CD4-positive, alpha-beta T cell (primary cell): ENCODE measurements around the gene PPARD. TPM values are rescaled to one million over a fixed set of nuclear protein-coding genes. Genes with fewer than 3 reads are reported as not detected.

ENCODE experiments used
- ATAC-seq: fragments of 200-7000 bp; cut with Tn5 transposase; one replicate; pipeline ENCODE4 v1.10.0; 2022; ENCODE audit warnings: mild to moderate bottlenecking; ENCODE audit not compliant: poor library complexity
- CTCF ChIA-PET: fragments of 350-600 bp; sonication (Branson Sonifier 250); formaldehyde crosslinking; loops from one replicate; lab custom pipeline; 2021; ENCODE audit warnings: antibody characterized with exemption, inconsistent platforms; lab: Charles Lee
- POLR2A ChIA-PET: fragments of 350-600 bp; sonication (Branson Sonifier 250); formaldehyde crosslinking; loops from one replicate; lab custom pipeline; 2021; ENCODE audit warnings: antibody characterized with exemption, inconsistent platforms; lab: Charles Lee
- DNase-seq, 14 experiments: peaks; one replicate each; pipeline ENCODE4 v3.0.0-alpha.2; 2013 to 2020; ENCODE audit warnings: mixed read lengths in 2 of 14
- H3K27ac ChIP-seq, 2 donors: one replicate each; pipeline versions ENCODE4 v1.5.1 to v1.7.0; 2013; ENCODE audit warnings: low read length in 2 of 2, low read depth in 1 of 2, mild to moderate bottlenecking in 1 of 2
- H3K27me3 ChIP-seq, 2 experiments: 1 replicate in 1 of 2; 2 replicates in 1 of 2; pipeline versions ENCODE4 v1.6.1 to v1.7.0; 2013; ENCODE audit warnings: low read length in 2 of 2, control low read depth in 1 of 2, mild to moderate bottlenecking in 1 of 2, moderate library complexity in 1 of 2; ENCODE audit not compliant: insufficient read depth in 2 of 2, control insufficient read depth in 1 of 2
- H3K36me3 ChIP-seq: one replicate; pipeline ENCODE4 v1.6.1; 2013; ENCODE audit warnings: low read length, control low read depth; ENCODE audit not compliant: insufficient read depth
- H3K4me1 ChIP-seq: one replicate; pipeline ENCODE4 v1.6.1; 2013; ENCODE audit warnings: low read length, control low read depth; ENCODE audit not compliant: insufficient read depth
- H3K4me3 ChIP-seq: one replicate; pipeline ENCODE4 v1.5.1; 2013; ENCODE audit warnings: mild to moderate bottlenecking, low read length, moderate library complexity
- H3K9me3 ChIP-seq, 2 experiments: 1 replicate in 1 of 2; 2 replicates in 1 of 2; pipeline versions ENCODE4 v1.6.1 to v1.7.0; 2013; ENCODE audit warnings: low read length in 2 of 2, mild to moderate bottlenecking in 2 of 2, control low read depth in 1 of 2, moderate library complexity in 1 of 2; ENCODE audit not compliant: control insufficient read depth in 1 of 2, insufficient read depth in 1 of 2
- H3K27ac Mint-ChIP-seq: one replicate; pipeline ENCODE4 v1.8.0; 2020; ENCODE audit warnings: mixed read lengths
- H3K27me3 Mint-ChIP-seq: one replicate; pipeline ENCODE4 v1.8.0; 2021; ENCODE audit warnings: mixed read lengths
- H3K36me3 Mint-ChIP-seq: one replicate; pipeline ENCODE4 v1.8.0; 2021; ENCODE audit warnings: low read depth, mixed read lengths
- H3K4me1 Mint-ChIP-seq: one replicate; pipeline ENCODE4 v1.8.0; 2021; ENCODE audit warnings: low read depth, mixed read lengths
- H3K4me3 Mint-ChIP-seq: one replicate; pipeline ENCODE4 v1.8.0; 2020; ENCODE audit warnings: mild to moderate bottlenecking, mixed read lengths
- H3K9me3 Mint-ChIP-seq: one replicate; pipeline ENCODE4 v1.8.0; 2020; ENCODE audit warnings: mixed read lengths
- intact Hi-C, 2 experiments: fragments of 100-400 bp; cut with DNase I in 1 of 2; cut with micrococcal nuclease in 1 of 2; formaldehyde crosslinking; loops; one replicate each; pipeline versions ENCODE4 v1.15.1 to v1.9.0; 2023 to 2025; cut with DNase I, micrococcal nuclease
- total RNA-seq, 174 experiments: library from RNA in 2 of 174; stranded (reverse) in 2 of 174; gene quantifications; one replicate each; pipeline ENCODE4 v1.2.3 and lab custom pipeline; 2021 to 2026
- TF ChIP-seq, protein P1 (sequence below): fragments of 200-600 bp; IDR thresholded peaks from one replicate; pipeline ENCODE4 v1.8.0; 2022; ENCODE audit warnings: antibody characterized with exemption, mild to moderate bottlenecking

The PPARD gene
- total RNA-seq, 2 experiments from 2014 or later: 34.1 to 37.0 TPM

DNA sequence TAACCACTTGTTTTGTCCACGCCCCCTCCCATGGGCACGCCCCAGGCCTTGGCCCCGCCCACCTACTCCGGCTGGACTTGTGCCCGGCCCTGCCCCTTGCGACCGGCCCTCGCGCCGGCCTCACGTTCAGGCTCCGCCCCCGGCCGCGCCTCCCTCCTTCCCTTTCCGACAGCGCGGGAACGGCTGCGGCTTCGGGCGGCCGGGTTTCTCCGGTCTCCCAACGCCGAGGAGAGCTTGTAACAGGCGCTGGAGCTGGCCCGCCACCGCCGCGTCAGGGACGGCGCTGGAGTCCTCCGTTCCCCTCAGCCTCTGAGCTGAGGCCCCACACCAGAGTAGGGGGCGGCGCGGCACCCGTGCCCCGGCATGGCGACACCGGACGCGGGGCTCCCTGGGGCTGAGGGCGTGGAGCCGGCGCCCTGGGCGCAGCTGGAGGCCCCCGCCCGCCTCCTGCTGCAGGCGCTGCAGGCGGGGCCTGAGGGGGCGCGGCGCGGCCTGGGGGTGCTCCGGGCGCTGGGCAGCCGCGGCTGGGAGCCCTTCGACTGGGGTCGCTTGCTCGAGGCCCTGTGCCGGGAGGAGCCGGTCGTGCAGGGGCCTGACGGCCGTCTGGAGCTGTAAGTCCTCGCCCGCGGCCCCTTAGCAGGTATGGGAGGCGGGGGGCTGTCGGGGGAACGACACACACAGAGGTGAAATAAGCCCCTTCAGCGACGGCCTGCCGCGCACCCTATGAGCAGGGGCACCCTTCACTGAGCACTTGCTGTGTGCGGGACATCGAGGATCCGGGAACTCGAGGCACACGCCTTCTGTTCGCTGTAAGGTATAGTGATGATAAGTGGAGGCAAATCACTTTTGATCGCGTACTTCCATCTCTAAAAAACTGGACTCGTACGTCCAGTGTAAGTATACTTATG lies 110.1 kb downstream of the PPARD start, which contains the start of gene FANCE:
Gene FANCE, plus strand, starts transcription at position 156 of the 908 bp plus-strand sequence. Its CDS starts 208 bp downstream, at position 364.
- CTCF ChIA-PET: interaction anchor here (1.7 to 6.8 kb wide), 4 partner anchors 16 to 156 kb away, joined by 4 to 75 read pairs (median 50); partner anchors contain the start of genes DEF6, PPARD and RPL10A
- TF ChIP-seq, protein P1, sequence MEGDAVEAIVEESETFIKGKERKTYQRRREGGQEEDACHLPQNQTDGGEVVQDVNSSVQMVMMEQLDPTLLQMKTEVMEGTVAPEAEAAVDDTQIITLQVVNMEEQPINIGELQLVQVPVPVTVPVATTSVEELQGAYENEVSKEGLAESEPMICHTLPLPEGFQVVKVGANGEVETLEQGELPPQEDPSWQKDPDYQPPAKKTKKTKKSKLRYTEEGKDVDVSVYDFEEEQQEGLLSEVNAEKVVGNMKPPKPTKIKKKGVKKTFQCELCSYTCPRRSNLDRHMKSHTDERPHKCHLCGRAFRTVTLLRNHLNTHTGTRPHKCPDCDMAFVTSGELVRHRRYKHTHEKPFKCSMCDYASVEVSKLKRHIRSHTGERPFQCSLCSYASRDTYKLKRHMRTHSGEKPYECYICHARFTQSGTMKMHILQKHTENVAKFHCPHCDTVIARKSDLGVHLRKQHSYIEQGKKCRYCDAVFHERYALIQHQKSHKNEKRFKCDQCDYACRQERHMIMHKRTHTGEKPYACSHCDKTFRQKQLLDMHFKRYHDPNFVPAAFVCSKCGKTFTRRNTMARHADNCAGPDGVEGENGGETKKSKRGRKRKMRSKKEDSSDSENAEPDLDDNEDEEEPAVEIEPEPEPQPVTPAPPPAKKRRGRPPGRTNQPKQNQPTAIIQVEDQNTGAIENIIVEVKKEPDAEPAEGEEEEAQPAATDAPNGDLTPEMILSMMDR: no peak
- H3K4me1 Mint-ChIP-seq: peaks cover 43% of the 10 kb centered on the region
- POLR2A ChIA-PET: interaction anchor here (0.6 to 2.9 kb wide), 14 partner anchors 13 to 172 kb away, joined by 3 to 32 read pairs (median 4); partner anchors contain the start of genes DEF6, PPARD, RPL10A and TEAD3
- peaks cover 16% of the 10 kb centered on the region for H3K36me3 Mint-ChIP-seq
- H3K4me3 Mint-ChIP-seq: peak within 1 kb of the TSS; percentile 89
- ATAC-seq (peak; percentile 75), DNase-seq (peak; percentile 67 to 95 (median 84))
- H3K27ac Mint-ChIP-seq: peak within 1 kb of the TSS; percentile 77
- H3K4me1 ChIP-seq: peaks cover 34% of the 10 kb centered on the region
- H3K9me3 Mint-ChIP-seq: no peaks in the 10 kb centered on the region
- peak within 1 kb of the TSS; percentile 68 for H3K4me3 ChIP-seq
- H3K36me3 ChIP-seq: peaks cover 14% of the 10 kb centered on the region
- no peaks in the 10 kb centered on the region for H3K9me3 ChIP-seq
- intact Hi-C loops: loop anchor here (5.0 kb wide), 3 partner anchors 35 to 285 kb away; partner anchors contain the start of gene ARMC12 (in 1 of the 2)
- H3K27me3 Mint-ChIP-seq: no peaks in the 10 kb centered on the region
- no peaks in the 10 kb centered on the region for H3K27me3 ChIP-seq
- H3K27ac ChIP-seq: peak within 1 kb of the TSS; percentile 27 to 55

DNA sequence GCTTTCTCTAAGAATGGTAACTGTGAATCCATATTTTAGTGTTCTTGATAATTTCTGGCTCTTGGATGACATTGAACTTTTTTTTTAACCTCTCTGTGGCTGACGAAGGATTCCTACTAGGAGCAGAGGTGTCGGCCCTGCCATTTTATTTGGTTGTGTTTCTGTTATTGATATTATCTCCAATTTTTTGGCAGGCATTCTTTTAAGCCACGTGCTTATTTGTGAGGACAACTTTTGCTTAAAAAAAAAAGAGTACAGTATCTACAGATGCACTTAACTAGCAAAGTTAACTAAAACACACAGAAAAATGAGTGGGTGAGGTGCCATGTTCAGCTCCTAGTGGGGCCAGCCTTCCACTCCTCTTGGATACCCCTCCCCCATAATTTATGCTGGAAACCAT lies 110.9 kb downstream of the PPARD start:
- DNase-seq: no peak
- intact Hi-C loops: loop anchor here (5.0 kb wide), 3 partner anchors 36 to 284 kb away; partner anchors contain the start of gene ARMC12 (in 1 of the 2)
- ChIA-PET POLR2A (interaction anchor here (0.6 to 2.9 kb wide), 9 partner anchors 12 to 156 kb away, joined by 3 to 32 read pairs (median 9); partner anchors contain the start of genes DEF6, PPARD and RPL10A), CTCF (interaction anchor here (0.6 to 6.8 kb wide), 3 partner anchors 110 to 187 kb away, joined by 4 to 73 read pairs (median 5); partner anchors contain the start of gene PPARD)
- peaks cover 24% of the 10 kb centered on the region for H3K36me3 Mint-ChIP-seq
- H3K27ac Mint-ChIP-seq: peak overlapping the region; percentile 71
- Histone ChIP-seq H3K9me3 (no peaks in the 10 kb centered on the region), H3K4me3 (peak overlapping the region; percentile 68), H3K27ac (no peak overlapping the region), H3K27me3 (no peaks in the 10 kb centered on the region), H3K36me3 (peaks cover 22% of the 10 kb centered on the region), H3K4me1 (peaks cover 34% of the 10 kb centered on the region)
- H3K9me3 Mint-ChIP-seq: no peaks in the 10 kb centered on the region
- peak overlapping the region; percentile 89 for H3K4me3 Mint-ChIP-seq
- peaks cover 43% of the 10 kb centered on the region for H3K4me1 Mint-ChIP-seq
- H3K27me3 Mint-ChIP-seq: no peaks in the 10 kb centered on the region
- TF ChIP-seq, protein P1: no peak
- ATAC-seq: no peak

DNA sequence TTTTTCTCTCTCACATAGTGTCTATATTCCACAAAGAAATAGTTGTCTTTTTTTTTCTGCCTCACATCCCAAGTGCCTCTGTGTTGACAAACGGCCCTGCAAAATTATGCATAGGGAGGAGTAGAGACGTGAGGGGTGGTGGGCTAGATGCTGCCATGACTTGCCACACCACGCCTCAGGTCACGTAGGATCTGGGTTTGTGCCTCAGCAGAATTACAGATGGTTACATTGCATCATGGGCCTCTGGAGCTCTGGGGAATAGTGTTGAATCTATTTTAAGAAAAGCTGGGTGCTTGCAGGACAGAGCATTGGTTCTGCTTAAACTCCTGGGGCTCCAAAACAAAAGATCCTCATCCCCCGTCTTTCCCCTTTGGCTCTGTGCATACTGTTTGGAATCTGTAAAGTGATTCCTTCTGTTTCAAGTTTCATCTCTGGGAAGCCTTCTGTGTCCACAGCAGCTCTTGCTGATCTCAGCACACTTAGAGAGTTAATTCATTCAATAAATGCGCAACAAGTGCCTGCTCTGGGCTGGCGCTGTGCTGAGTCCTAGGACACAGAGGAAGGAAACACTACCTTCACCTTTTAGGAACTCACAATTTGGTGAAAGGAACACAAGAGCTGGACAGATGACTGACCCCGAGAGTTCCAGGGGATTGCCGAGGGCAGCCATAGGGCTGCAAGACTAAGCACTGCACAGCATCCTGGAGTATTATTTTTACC lies 112.2 kb downstream of the PPARD start:
- H3K4me3 Mint-ChIP-seq: peak overlapping the region; percentile 80
- Histone ChIP-seq H3K36me3 (peaks cover 30% of the 10 kb centered on the region), H3K9me3 (no peaks in the 10 kb centered on the region), H3K4me1 (peaks cover 29% of the 10 kb centered on the region), H3K27me3 (no peaks in the 10 kb centered on the region), H3K27ac (no peak overlapping the region), H3K4me3 (no peak overlapping the region)
- ChIA-PET POLR2A (interaction anchor here (0.5 to 1.0 kb wide), 2 partner anchors 11 to 165 kb away, joined by 3 read pairs; no protein-coding TSS in a partner anchor), CTCF (interaction anchor here (1.2 kb wide), 1 partner anchor 112 kb away, joined by 3 read pairs; the partner anchor contains the start of gene PPARD)
- peaks cover 33% of the 10 kb centered on the region for H3K36me3 Mint-ChIP-seq
- H3K9me3 Mint-ChIP-seq: no peaks in the 10 kb centered on the region
- ATAC-seq (no peak), DNase-seq (no peak)
- TF ChIP-seq, protein P1: no peak
- H3K4me1 Mint-ChIP-seq: peaks cover 39% of the 10 kb centered on the region
- H3K27ac Mint-ChIP-seq: no peak overlapping the region
- H3K27me3 Mint-ChIP-seq: no peaks in the 10 kb centered on the region
- intact Hi-C loops: loop anchor here (1.0 to 5.0 kb wide), 4 partner anchors 11 to 283 kb away; partner anchors contain the start of gene ARMC12 (in 1 of the 2)
